NCI-H510A treated with DMSO at 0.1 percent for 48 hours (cell line): ENCODE results near the gene MINDY1.

Source experiments
- DNase-seq: peaks from one replicate; lab custom pipeline; 2025; lab: John Stamatoyannopoulos, UW

Gene MINDY1

DNA sequence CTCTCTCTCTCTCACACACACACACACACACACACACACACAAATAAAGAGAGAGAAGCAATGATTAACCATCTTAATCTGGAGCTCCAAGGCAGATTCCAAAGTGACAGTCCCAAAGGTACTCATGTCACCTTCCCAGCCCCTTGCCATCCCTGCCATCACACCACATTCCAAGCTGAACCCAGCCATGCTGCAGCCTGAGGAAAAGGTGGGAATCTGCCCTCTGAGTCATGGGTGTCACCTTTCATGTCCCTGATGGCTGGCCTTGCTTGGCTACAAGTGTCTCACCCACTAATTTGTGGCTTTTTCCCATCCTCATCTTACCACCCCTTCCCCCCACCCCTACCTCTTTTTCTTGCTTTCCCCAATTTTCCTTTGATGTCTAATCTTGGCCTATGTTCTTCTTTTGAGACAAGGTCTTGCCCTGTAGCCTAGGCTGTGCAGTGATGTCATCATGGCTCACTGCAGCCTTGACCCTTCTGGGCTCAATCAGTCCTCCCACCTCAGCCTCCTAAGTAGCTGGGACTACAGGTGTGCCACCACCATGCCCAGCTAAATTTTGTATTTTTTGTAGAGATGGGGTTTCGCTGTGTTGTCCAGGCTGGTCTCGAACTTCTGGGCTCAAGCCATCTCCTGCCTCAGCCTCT lies 21.4 kb downstream of the MINDY1 start:
- no peak for DNase-seq

DNA sequence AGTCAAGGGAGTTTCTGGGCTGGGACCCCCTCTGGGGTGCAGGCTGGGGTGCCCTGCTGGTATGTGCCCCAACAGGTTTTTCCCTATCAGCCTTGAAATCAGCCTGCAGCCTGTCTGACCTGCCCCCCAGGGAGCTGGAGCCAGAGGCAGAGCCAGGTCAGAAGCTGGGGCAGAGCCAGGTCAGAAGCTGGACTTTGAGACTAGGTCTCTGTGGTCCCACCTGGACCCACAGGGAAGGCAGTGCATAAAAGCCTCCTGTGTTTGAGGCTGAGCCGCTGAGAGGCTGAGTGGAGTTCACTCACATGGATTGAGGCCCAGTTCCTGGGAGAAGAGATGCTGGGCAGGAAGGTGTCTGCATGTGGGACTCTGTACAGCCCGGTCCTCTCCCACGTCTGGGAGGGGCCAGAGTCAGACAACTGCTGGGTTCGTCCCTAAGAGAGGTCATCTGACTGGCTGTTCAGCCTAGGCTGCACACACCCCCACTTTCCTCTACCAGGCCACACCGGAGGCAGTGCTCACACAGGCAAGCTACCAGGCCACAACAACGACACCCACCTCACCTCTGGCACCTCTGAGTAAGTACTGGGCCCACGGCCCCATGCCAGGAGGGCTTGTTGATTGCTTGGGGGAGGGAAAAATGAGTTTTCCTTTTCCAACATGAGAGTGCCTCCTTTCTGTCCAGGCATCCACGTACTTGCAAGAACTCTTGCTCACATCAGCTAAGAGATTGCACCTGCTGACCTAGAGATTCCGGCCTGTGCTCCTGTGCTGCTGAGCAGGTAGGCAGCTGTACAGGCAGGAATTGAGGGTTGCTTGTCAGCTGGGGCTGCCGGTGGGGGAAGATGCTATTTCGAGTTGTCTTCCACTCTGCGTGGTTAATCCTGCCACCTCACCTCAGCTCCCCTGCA lies 24.6 kb downstream of the MINDY1 start, which contains the start of gene ANXA9:
Gene ANXA9, plus strand, starts transcription at position 488 of the 908 bp plus-strand sequence. CDS start 814 bp downstream, outside the sequence.
- peak; percentile 76 for DNase-seq

DNA sequence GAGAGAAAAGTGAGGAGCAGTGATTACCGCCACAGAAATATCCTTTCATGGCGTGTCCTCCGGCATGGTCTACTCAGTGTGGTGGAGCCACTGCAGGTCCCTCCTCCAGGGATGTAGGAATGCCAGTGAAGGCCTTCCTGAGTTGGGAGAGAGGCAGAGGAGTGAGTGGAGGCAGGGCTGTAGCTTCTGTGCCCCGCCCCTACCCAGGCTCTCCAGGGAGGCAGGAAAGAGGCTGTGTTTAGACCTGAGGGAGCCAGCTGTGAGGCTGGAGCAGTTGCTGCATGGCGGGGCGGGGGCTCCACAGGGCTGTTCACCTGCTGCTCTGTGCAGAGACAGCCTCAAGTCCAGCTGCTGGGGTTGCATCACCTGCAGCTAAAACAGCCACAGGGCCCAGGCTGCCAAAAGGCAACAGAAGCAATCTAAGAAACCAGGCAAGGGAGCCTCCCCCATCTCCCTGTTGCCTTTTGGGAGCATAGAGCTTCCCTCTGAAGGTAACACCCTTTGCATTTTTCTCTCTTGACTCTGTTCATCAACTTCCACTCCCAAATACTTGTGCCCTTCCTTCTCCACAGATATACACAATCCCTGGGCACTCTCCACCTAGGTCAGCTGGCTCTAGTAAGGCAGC lies 25.4 kb downstream of the MINDY1 start:
- peak; percentile 94 for DNase-seq

DNA sequence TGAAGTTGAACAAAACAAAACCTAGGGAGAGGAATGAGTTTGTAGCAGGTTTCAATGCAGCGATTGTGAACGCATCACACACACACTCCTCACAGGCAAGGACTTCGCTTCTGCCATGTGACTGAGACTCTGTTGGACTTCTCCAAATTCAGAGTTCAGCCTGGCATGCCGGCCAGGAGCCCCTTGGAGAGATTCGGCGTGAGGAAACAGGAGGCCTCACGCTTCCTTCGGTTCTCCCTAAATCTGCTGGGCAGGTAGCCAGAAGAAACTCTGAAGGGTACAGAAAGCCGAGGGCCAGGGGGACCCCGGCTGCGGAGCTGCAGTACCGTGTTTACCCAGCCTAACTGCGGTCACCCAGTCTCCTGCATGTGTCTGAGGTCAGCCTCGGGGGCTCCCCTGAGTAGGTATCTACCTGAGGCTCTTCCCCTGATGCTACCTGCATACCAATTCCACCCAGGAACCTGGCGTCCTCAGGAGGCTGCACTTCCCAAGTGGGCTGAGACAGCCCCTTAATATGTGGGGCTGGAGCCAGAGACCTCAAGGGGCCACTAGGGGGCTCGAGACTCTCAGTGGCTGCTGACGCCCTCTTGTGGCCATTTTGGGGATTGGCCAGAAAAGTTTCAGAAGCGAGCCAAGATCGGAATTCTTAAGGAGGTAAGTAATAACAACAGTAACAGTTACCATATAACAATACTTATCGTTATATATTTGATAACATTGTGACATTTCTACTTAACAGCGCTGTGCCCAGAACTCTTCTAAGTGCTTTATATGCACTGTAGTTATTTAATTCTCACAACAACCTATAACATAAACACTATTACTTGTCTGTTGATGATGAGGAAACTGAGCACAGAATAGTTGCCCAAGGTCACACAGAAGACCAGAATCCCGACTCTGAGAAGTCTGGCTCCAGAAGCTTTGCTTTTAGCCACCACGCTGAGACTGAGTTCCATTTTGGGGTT lies 27.3 kb downstream of the MINDY1 start:
- DNase-seq = peak; percentile 85

DNA sequence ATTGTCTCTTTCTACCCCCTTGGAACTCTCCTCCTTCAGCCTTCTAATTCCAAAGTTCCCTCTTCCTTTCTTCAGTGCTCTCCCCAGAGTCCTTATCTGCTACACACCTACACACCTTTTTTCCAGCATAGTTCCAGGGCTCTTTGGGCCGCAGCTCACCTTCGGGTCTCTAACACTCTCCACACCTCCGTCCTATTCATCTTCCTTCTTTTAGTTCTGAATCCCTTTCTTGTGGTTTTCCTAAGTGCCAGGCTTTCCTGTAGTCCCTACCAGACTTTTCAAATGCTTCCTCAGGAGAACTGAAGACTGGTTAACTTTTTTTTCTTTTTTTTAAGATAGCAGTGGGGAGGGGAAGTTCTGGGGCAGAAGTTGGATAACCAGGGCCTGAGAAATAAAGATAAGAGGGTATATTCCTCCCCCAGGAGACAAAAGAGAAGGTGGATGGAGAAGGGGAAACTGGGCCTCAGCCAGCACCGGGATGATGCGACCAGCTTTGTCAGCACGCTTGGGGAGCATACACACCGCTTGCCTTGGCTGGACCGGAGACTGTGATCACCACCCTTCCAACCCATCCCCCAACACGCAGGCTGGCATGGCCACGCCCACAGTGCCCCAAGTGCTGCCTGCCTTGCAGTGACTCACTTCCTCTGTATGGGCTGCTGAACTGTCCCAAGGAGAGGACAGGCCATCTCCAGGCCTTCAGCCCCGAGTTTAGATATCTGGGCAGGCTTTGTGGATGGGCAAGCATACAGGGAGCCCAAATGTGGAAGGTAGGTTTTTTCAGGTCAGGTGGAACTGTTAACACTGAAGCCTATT lies 29.6 kb downstream of the MINDY1 start:
- DNase-seq = peak; percentile 62

DNA sequence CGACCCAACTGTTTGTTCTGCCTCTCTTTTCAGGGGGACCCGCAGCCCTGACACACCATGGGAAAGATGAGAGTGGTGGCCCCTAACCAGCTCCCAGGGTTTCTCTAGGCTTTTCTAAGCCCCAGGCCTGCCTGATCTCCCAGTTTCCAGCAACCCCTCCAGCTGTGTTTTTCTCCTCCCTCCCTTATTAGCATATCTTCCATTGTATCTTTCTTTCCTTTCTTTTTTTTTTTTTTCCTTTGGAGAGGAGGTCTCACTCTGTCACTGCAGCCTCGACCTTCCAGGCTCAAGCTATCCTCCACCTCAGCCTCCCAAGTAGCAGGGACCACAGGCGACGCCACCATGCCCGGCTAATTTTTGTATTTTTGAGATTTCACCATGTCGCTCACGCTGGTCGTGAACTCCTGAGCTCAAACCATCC lies 30.3 kb downstream of the MINDY1 start:
- no peak for DNase-seq

DNA sequence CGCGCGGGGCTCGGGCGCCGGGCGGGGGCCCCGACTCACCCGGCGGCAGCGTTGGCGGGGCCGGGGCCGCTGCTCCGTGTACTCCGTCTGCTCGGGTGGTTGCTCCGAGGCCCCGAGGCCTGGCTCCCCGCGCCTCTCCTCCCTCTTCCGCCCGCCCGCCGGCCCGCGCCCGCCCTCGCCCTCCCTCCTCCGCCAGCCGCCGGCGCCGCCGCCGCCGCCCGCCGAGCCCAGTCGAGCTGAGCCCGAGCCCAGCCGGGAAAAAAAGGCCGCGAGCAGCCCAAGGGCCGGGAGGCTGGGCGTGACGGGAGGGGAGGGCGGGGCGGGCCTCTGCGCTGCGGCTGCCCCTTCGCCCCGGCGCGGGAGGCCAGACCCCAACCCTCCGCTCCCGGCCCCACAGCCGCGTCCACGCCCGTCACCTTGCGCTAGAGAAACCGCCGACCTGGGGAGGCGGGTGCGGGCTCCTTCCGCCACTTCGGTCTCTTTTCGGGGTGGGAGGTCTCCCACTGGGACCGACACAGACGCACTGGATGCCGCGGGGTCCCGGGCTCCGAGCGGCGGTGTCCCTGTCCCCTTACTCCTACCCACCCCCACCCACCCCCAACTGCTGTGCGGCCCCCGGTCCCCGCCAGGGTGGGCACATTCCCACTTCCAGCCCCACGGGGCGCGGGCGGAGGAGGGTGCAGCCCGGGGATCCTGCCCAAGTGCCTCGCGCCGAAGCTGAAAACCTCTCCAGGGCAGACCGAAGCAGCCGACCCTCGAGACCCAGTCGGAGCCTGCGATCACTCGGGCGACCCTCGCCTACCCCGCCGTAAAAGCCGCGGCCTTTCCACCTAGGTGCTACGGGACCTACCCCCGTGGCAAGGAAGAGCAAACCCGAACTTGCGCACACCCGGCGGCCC lies 31.9 kb downstream of the MINDY1 start, which contains the start of gene CERS2:
Gene CERS2, minus strand, starts transcription at position 256 of the 899 bp plus-strand sequence. CDS start 5,745 bp downstream, outside the sequence.
- peak; percentile 38 for DNase-seq

DNA sequence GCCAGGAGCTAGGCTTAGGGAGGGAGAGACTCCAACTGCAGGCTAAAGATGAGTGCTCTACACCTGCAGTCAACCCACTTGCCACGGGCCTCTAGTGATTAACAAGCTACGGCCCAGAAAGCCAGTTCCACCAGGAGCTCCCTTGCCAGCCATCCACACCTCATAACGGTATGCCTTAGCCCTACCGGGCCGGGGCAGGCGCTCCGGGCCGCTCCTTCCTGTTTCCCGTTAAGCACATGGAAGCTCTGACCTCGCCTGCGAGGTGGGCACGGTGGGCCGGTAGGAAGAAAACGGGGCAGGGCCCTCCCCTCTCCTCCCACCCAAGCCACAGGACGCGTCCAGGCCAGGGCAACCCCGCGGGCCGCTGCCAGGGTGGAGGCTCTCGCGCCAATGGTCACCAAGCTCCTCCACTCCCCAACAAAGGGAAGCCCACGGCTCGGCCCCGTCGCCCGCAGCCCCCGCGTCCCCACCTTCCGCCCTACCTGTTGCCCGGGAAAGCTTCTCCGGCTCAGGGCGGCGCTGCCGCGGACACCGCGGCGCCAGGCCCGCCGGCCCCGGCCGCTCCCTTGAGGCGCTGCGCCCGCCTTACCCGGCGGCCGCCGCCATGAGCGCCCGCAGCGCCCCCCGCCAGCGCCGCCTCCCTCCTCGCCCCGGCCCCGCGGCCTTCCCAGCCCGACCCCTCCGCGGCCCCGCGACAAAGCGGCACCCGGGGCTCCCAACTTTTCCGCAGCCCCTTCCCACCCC lies 32.7 kb downstream of the MINDY1 start:
- DNase-seq = peak; percentile 18

DNA sequence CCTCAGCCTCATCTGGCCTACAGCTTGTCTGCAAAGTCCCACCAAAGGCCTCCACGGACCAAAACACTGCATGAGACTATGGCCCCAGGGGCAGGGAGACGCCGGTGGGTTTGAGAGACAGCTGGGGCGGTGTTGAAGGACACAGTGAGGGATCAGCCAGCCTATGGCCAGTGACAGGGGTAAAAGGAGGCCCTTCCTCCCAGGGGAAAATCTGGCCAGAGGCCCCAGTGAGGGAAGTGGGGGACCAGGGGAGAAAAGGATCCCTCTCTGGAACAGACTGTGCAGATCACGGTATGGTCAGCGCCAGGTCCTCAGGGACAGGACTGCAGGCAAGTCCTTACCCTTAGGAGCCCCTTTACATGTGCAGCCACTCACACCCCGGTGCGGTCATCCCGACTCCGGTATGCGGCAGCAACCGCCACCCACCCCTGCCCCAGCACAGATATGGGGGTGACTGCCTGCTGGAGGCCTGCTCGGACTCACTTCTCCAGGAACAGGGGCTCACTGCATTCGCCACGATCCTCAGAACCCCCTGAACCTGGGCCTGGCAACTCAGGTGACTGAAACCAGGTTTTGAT lies 33.4 kb downstream of the MINDY1 start:
- DNase-seq = no peak

DNA sequence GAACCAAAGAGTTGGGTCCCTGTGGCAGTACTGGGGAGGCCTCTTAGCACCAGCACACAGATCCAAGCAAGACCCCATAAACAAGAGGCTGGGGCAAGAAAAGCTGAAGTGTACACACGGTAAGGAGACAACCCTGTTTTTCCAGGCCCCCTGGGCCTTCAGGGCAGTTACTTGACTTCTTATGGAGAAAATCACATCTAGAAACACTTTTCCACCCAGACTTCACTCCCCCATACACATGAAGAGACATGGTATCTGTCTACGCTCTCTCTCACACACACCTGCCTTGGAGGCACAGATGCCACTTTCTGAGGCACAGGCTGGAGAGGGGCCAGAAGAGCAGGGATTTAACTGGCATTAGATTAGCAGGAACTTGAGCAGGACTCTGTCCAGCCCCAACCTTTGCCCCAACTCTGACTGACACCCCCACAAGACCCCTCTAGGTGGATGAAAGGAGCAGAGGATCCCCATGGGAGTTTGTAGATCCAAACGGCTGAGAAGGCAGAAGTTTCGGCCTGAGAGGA lies 34.2 kb downstream of the MINDY1 start:
- DNase-seq = no peak

DNA sequence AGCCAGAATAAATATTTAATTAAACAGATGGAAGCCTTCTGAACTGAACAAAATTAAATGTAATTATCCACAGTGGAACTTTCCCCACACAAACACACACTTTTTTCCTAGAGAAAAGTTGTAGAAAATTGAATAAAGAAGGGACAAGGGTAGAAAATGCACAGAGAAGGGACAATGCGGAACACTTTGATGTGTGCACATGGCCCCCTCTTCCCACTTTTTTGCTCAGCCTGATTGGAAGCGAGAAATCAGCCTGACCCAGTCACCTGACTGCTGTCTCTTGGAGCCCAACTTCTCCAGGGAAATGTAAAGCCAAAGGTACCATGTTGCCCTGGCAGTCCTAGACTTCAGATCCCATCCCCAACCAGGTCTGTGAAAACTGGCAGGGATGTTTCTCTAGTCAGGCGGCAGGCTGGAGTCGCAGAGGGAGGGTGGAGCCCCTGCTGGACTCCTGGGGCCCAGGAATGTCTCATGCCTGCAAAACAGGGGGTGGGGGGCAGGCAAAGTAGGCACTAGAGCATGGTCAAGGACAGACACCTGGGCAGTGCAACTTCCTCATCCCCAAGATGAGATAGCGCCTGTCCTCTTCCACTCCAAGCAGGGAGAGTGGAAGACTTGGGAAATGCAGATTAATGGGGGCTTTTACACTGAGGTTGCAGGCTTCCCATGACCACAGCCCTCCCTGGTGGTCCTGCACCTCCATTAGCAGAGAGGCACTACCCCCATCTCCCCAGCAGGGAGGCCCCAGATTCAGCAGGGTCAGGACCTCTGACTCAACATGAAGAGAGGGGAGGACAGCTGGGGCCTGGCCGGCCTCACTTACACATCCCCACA lies 34.9 kb downstream of the MINDY1 start:
- no peak for DNase-seq

DNA sequence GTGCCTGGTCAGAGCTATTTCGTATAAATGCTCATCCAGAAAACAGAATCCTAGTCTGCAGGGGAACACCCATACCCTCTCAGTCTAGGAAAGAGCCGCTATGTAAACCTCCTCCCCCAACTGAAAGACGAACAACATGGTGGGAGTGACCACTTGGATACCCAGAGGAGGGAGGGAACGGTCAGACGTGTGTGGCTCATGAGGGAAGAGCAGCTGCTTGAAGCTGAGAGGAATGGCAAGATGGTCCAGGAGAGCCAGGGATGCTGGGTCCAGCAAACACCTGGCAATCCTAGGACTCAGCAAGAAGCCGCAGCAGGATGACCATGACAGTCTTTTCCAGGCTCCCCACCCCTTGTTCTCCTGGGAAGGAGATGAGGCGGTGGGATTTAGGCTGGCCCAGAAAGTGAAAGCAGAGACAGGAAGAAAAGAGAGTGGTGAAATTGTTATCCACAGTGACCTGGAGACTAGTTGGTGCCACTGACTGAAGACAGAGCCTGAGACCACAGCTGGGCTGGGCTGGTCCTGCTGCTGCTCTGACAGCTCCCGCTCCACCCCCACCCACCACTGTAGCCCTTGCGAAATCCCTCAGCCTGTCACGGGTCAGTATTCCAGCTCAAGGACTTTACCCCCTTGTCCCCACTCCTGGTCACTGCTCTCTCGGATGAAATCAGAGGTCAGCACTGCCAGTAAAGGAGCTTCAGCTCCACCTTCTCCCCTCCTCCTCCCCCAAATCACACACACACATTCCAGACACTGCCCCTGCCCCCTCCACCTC lies 35.7 kb downstream of the MINDY1 start:
- no peak for DNase-seq

DNA sequence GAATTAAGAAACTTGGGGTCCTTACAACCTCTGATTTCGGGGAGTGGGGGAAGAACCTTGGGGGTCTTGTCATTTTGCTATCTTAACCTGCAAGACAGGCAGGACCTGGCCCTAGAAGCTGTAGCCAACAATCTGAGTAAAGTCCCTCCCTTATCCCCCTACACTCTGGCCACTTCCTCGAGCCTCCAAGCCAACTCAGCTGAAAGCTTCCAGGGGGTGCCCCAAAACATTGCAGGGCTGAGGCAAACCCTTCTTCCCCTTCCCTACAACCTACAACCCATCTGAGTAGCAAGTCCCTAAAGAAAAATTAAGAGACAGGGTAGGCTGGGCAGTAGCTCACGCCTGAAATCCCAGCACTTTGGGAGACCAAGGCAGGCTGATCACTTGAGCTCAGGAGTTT lies 37.1 kb downstream of the MINDY1 start:
- no peak for DNase-seq

DNA sequence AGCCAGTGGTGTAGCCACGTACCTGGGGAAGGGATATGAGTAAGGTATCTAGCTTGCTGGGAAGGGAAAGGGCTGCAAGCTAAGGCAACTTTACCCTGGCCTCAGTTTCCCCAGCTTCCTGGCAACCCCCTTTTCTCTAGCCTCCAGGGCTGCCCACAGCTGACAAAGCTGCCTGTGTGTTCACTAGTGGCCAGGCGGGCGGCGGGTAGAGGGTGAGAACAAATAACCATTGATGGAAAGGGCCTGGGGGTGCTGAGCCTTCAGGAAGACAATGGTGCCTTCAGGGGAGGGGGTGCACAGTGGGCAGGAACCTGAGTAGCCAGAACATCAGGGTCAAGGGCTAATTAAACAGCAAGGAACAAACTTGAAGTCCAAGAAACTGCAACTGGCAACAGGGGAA lies 38.2 kb downstream of the MINDY1 start:
- no peak for DNase-seq

DNA sequence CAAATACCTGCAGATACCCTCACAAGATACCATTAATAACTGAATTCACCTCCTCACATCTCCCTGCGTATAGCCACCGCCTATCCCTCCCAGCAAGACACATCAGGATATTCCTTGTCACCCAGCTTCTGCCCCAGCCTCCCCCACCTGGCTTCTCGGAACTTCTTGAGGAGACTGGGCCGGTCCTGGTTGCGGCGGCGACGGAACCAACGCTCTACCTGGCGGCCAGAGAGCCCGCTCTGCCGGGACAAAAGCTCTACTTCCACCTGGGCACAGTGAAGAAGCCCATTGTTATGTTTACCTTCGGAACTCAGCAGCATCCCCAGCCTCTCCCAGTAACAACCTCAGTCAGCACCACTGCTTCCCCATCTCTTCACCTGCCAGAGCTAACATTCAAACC lies 38.8 kb downstream of the MINDY1 start:
- no peak for DNase-seq

DNA sequence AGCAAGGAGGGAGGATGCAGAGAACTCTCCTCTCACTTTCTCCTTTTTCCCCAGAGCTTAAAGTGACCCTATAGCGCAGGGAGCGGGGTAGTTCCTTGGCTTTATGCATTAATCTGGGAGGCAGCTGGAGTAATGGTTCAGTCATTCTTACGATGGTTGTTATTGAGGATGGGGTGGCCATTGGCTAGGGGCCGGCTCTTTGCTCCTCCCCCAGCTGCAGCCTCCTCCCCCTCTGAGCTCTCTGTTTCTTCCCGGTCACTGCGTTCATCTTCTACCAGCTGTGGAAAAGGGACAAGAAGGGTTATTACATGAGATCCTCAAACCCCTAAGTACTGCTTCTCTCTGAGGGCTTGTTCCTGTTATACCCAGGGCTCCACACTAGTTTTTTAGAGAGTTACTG lies 40.7 kb downstream of the MINDY1 start:
- no peak for DNase-seq
